CD4-positive, alpha-beta T cell treated with Interleukin-6 for 4 hours (primary cell): ENCODE results near the gene CAMK2A.

ENCODE experiments used
- DNase-seq: peaks from one replicate; pipeline ENCODE4 v3.0.0-alpha.2; 2020; ENCODE audit warnings: mixed read lengths

Gene CAMK2A

DNA sequence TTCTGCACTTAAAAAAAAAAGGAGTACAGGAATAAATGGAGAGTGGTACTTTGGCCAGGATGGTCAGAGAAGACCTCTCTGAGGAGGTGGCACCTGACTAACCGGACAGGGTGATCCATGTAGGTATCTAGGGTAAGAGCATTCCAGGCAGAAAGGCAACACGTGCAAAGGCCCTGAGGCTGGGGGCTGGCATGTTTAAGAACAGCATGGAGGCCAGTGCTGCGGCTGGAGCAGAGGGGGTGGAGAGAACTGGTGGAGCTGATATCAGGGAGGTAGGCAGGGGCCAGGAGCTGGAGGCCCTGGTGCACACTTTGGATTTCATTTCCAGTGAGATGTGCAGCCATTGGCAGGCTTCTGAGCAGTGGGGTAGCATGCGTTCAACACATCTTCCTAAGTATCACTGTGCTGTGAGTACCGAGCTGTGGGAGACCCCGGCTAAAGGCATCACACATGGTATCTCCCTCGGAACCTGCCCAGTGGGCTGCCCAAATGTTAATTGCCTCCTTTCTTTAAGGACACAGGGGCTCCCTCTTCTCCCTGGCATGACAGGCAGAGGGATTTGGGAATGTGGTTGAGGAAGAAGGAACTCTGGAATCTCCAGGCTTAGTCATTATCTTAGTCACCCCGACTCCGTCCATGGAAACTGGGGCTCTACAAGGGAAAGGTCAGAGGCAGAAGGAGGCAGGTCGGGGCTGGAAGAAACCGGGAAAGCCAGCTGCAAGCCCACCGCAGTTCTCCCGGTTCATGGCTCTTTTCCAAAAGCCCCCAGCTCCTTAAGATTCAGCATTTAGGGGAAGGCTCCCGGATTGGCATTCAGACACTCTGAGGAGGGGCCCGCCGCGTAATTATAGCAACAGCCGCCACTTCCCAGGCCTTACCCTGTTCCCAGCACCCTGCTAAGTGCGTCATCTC, 81.1 kb downstream of the CAMK2A start:
- no peak for DNase-seq

DNA sequence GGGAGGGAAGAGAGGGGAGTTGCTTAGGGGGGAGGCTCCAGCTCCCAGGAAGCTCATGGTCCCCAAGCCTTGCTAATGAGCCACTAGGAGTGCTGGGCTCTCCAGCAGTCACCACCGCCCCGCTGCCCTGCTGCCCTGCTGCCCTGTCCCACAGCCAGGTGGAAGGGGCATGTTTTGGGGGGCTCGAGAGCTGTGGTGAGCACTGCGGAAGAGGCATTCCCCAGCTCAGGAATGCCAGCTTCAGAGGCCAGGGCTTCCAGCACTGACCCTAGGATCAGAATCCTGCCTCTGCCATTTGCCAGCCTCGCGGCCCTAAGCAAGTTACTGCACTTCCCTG, 82.8 kb downstream of the CAMK2A start:
- DNase-seq: no peak

DNA sequence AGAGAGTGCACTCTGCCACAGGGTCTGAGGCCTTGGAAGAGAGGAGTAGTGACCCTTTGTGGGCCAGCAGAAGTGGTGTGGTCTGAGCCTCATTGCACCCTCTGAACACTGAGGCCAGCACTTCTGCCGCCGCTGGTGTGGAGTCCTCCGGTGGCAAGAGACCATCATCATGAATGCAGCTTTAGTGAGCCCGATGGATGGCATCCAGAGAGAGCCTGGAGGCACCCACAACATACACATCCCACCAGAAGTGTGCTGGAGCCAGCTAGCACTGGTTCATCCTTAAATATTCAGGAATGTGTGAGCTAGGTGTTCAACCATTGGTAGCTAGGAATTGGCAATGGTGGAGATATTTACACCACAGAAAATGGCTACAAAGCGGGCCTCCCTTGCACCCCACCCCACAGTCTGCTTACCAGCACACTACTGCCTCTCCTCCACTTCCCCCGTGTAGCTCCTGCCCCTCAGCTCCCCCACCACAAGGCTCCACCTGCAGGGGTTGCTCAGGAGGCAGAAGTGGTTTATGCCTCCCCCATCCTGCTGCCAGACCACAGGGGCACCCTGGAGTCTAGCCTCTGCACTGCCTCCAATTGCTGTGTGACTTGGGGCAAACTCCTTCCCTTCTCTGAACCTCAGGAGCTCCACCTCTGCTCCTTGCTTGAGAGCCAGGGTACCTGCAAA, 83.3 kb downstream of the CAMK2A start:
- DNase-seq: no peak

DNA sequence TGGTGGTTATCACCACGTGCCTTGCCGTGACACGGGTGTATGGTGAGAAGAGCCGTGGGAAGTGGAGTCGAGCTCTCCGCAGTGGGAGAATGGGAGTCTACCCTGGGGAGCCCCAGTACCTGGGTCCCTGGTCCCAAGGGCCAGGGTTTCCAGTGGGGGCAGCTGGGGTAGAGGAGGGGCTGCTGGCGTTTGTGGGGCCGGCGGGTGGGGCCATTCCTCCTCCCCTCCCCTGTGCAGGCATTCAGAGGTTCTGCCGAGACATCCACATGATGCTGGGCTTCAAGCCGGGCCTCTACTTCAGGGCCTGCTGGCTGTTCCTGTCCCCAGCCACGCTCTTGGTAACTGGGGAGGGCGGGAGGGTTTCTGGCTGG, 85.0 kb downstream of the CAMK2A start:
- no peak for DNase-seq

DNA sequence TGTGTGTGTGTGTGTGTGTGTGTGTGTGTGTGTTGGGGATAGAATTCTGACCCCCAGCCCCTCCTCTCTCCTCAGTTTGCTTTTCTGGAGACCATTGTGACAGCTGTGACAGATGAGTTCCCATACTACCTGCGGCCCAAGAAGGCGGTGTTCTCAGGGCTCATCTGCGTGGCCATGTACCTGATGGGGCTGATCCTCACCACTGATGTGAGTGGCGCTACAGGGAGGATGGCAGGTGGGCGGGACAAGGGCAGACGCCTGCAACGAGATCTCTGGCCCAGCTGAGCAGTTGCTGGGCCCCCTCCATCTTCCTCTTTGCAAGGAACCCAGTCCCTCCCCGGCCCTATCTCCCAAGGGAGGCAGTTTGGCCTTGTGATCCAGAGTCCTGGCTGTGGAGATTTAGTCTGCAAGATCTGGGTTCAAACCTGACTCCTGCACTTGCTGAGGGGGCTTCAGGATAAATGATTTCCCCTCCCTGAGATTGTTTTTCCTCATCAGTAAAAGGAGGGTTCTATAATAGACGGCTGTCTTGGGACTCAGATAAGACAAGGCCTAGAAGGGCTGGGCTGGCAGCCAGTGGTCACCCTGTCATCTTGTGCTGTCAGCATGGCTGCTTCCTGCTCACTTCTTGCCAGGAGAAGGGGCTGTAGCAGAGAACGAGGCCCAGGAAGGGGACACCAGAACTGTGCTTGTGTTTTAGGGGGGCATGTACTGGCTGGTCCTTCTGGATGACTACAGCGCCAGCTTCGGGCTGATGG, 85.6 kb downstream of the CAMK2A start:
- no peak for DNase-seq

DNA sequence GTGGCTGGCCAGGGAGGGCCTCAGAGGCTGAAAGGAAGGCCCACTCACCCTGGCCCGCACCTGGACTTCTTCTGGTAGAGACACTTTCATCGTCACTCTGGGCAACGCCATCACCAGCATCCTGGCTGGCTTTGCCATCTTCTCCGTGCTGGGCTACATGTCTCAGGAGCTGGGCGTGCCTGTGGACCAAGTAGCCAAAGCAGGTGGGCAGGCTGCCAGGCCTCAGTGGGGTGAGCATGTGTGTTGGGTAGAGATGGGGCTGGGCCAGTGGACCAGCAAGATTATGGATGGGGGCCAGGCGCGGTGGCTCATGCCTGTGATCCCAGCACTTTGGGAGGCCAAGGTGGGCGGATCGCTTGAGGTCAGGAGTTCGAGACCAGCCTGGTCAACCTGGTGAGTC, 87.1 kb downstream of the CAMK2A start:
- DNase-seq: no peak

DNA sequence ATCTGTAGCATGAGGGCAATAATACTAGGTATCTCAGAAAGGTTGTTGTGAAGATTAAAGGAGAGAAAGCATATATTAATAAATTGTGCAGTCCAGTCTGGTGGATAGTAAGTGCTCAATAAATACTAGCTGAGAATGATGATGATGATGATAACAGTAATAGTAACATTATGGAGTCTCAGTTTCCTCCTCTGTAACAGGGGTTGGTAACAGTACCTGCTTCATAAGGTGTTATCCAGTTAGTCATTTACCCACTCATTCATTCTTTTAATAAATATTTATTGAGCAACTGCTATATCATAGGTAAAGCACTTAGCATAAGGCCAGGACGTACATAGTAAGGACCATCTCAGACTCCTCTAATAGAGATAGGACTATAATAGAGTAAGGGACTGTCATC, 92.1 kb downstream of the CAMK2A start:
- DNase-seq: no peak

DNA sequence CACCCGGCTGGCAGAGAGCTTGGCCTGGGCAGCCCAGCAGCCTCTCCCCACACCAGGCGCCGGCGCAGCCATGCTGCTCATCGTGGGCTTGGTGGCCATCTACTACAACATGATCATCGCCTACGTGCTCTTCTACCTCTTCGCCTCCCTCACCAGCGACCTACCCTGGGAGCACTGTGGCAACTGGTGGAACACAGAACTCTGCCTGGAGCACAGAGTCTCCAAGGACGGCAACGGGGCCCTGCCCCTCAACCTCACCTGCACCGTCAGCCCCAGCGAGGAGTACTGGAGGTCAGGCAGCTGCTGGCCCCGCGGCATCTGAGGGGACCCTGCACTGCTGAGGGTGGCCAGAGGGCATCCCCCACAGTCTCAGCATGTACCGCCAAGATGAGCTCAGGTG, 92.6 kb downstream of the CAMK2A start:
- no peak for DNase-seq

DNA sequence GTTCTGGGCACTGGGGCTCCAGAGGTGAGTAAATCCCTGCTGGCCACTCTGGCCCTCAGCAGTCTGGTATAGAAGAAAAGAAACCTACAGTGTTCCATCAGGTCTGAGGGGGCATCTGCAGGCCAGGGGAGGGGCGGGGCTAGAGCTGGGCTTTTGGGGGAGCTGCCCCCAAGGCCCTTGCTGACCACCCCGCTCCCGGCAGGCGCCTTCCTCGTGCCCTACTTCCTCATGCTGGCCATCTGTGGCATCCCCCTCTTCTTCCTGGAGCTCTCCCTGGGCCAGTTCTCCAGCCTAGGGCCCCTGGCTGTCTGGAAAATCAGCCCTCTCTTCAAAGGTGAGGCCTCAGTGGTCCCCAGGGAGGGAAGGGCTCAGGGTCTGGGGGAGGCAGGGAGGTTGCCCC, 93.1 kb downstream of the CAMK2A start:
- DNase-seq: no peak

DNA sequence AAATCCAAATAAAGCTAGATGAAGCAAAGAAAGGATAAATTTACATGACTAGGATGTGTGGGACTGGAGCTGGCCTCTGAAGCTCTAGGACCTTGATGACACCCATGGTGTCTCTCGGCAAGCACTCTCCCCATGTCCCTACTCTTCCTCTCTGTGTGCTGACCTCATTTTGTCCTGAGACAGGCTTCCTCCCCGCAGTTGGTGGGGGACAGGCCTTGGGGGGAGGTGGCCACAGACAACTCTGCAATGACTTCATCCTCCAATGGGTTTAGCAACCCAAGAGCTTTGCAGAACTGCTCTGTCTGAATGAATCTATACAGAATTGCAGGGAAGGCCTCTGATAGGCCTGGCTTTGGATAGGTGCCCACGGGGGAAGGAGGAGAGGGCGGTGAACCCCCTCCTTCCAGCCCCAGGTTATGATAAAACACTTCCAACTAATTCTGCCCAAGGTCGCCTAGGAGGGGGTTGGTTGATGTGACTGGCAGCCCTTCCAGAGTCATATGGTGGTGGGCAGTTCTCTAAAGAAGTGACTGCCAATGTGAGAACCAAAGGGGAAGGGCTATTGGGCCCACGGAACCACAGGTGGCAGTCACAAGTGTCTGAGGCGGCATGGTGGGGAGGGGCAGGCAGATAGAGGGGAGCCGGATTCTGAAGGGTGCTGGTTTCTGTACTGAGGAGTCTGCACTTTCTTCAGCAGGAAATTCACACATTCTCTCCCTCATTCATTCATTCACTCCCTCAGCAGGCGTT, 93.7 kb downstream of the CAMK2A start:
- no peak for DNase-seq

DNA sequence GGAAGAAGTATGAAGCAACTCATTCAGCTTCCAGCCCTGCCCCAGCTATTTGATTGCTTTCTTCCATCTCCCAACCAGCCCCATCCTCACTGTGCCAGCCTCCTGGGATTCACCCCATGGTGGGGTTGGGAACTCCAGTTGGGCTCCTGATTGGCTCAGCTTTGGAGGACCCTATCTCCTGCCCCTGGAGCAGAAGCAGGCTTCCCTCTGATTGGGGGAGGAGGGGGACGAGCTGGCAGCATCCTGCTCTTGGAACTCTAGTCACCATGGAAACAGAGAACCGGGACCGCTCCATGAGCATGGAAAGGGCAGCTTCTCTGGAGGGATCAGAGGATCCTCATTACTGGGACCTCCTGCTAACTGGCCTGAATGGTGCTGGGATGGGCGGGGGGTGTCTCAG, 97.1 kb downstream of the CAMK2A start:
- no peak for DNase-seq

DNA sequence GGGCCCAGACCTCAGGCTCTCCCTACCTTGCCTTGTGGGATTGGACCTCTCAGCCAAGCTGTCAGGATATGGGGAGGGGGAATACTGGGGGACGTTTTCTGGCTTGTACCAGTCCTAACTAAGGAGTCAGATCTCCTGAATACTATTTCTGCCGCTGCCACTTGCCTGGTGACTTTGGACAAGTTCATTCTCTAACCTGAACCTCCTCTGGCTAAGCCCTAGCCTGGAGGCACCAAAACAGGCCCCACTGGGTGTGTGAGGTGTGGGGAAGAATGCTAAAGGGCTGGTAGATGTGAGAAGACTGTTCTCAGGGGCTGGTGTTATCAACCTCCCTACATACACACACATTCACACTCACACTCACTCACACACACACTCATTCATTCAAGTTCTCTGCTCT, 98.6 kb downstream of the CAMK2A start:
- DNase-seq: no peak

DNA sequence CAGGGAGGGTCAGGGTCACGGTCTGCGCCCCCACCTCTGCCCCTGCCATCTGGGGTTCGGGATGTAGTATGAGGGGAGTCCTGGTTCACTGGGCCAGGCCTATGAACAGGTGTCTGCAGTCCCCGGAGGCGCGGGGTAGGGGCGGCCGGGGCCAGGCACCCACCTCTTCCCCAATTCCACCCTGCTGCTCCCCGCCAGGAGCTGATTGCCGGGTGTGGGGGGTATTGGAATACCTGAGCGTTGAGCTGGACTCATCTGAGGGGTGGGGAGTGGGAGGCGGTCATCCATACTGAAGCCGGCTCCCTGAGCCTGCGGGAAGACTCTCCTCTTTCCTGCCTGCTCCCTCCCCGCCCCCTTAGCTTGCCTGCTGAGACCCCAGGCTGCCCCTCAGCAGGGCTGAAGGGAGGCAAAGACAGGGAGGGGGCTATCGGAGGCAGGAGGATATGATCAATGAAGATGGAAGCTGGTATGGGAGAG, 99.0 kb downstream of the CAMK2A start:
- no peak for DNase-seq

DNA sequence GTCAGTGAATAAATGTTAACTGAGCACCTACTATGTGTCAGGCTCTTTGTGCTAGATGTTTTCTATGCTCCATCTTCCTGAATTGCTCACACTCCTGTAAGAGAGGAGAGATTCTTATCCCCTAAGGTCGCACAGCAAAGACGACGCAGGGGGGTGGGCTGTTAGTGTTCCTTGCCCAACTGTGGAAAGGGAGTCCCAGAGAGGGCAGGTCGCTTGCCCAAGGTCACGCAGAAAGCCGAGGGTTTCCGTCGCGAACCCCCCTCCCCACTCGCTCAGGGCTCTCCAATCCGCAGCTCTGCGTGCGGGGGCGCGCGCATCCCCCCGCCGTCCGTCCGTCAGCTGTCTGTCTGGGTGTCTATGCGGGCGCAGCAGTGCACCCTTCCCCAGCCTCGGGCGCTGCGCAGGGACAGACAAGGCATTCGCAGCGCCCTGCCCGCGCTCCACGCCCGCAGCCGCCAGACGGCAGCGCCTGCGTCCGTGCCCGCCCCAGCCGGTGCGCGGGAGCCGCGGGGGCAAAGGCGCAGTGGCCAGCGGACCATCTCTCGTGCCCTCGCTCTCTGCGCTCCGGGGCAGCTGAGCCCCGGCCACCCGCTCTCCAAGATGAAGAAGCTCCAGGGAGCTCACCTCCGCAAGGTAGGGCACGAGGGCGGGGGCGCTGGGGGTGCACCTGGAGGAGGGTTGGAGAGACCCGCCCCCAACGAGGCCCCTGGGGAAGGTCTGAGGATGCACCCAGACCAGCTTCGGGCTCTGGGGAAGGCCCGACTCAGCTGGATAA, 99.7 kb downstream of the CAMK2A start, which contains the start of gene SLC6A7:
Gene SLC6A7, plus strand, starts transcription at position 335 of the 775 bp plus-strand sequence. Its CDS starts 266 bp downstream, at position 601.
- DNase-seq: no peak

DNA sequence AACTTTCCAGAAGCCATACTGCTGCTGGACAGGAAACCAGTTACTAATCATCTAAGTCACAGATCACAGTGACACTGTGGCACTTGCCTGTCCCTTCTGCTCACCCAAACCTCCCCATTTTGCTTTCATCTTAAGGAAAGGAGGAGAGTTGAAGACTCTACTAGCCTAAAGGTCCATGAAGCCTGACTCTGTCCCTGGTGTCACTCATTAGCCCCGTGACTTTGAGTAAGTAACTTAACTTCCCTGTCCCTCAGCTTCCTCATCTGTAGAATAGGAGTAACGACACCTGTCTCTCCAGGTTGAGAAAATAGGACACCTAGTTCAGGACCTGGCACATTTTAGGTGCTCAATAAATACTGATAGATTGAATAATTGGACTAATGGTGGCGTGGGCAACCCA, 100.2 kb downstream of the CAMK2A start:
- no peak for DNase-seq

DNA sequence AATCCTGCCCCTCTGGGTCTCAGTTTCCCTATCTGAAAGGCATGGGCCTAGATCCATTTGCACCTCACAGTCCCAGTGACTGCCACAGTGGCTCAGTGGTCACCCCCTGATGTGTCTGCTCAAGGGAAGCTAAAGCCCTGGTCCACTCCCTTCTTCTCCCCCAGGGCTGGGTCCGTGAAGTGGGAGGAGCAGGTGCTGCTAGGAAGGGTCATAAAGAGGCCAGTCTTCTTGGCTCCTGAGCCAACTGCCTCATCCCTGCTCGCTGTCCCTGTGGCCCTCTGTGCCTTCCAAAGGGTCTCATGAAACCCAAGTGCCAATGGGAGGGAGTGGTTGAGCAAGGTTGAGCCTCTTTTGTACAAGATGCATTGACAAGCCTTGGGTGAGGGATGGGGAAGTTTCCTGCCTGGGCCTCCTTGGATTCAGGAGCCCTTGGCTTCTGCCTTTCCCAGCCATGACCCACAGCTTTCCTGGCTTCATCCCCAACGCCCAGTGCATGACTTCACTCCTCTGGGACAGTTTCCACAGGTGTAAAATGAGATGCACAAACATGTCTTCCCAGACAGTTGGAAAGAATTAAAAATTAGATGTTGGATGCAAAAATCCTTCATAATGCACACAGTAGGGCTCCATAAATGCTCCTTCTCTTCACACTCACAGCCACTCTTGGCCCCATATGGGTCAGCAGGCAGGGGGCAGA, 101.3 kb downstream of the CAMK2A start:
- DNase-seq: no peak

DNA sequence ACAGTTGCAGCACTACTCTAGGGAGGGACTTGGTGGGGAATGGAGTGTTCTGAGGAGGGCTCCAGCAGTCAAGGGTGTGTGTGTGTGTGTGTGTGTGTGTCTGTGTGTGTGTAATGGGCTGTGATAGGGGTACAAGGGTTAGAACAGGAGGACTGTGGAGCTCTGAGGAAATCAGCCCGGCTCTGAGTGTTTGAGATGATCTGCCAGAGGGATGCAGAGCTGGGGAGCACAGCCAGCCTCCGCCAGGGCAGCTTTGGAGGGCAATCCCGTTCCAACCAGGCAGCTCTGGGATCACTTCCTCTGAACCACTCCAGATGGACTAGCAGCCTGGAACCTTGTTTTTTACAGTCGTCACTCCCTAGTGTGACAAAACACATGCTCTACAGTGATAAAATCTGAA, 102.7 kb downstream of the CAMK2A start:
- DNase-seq: no peak

DNA sequence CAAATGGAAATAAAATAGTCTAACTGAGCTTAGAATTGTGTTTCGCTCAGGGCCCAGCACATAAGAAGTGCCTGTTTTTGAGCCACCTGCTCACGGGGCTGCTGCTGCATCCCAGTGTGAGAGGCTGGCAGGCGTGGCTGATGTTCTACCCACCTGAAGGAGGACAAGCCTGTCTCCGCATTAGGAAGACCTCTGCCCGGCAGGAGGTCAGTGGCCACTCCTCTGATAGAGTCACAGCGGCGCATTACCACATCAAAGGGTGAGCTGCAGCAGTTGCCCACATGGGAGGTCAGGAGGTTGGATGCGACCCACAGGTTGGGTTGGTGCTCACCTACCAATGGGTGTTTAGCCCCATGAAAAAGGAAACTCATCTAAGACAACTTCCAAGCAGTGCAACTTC, 103.4 kb downstream of the CAMK2A start:
- DNase-seq: no peak

DNA sequence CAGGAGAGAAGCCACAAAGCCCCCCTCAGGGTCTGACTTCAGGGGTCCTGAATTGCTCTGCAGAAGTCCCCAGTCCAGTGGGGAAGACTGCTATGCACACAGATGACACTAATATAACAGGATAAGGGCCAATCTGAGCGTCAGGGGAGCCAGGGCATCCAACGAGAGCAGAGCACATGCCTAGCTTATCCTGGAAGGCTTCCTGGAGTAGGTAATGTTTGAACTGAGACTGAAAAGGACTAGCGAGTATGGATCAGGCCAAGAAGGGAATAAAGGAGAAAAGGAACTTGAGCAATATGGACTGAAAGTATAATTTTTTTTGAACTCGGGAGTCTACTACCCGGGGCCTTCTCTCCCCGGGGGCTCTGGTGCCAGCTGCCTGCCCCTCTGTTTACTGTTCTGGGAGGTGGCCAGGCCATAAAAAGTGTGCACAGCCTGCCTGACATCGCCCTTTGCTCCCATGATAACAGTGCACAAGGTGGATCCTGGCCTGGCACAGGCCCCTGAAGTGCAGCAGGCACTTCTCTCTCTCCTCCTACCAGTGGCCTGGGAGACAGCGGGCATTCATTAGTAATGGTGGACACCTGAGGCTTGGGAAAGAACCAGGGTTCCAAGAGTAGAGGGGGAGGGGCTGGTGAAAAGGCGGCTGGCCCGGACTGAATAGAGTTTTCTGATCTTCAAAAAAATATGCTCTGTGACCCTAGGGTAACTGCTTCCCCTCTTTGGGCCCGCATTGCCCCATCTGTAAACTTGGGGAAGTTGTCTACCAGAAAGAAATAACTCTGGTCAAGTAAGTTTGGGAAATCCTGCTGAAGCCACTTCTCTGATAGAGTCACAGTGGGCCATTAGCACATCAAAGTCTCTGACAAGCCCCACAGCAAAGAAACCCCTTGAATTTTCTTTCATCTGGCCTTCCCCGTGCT, 104.3 kb downstream of the CAMK2A start:
- DNase-seq: no peak

DNA sequence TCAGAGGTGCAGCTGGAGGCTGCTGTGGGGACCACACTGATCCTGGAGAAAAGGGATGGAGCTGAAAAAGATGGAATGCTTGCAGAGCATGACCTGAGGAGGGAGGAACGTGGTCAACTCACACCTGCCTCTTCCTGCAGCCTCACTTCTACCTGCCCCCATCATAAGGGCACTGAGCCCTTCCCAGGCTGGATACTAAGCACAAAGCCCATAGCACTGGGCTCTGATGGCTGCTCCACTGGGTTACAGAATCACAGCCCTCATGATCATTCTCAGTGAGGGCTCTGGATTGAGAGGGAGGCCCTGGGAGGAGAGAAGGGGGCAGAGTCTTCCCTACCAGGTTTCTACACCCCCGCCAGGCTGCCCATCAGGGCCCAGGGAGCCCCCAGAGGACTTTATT, 105.6 kb downstream of the CAMK2A start:
- DNase-seq: no peak
